SK-N-SH treated with all-trans-retinoic acid at 6 μM for 48 hours (cell line): Measurements from ENCODE around the gene IL17RD.

ENCODE experiments used
- ARNTL ChIP-seq: fragments of 450-650 bp; formaldehyde crosslinking; IDR thresholded peaks from 2 replicates; pipeline ENCODE4 v1.5.0; 2020; ENCODE audit warnings: low read depth, mild to moderate bottlenecking, moderate library complexity, borderline replicate concordance
- BACH2 ChIP-seq: fragments of 250-450 bp; sonication (Bioruptor Pico); IDR thresholded peaks from 2 replicates; pipeline ENCODE4 v1.9.0; 2021; ENCODE audit warnings: mild to moderate bottlenecking, borderline replicate concordance
- ISL1 ChIP-seq: fragments of 250-450 bp; sonication (Bioruptor Pico); IDR thresholded peaks from 2 replicates; pipeline ENCODE4 v2.1.2; 2022; ENCODE audit warnings: mild to moderate bottlenecking, moderate library complexity
- PATZ1 ChIP-seq: fragments of 250-450 bp; sonication (Bioruptor Pico); IDR thresholded peaks from 2 replicates; pipeline ENCODE4 v1.8.0; 2020; ENCODE audit warnings: mild to moderate bottlenecking, moderate library complexity, borderline replicate concordance
- POU6F1 ChIP-seq: fragments of 250-450 bp; sonication (Bioruptor Pico); IDR thresholded peaks from 2 replicates; pipeline ENCODE4 v1.8.0; 2021; ENCODE audit warnings: low read depth, mild to moderate bottlenecking, moderate library complexity, borderline replicate concordance
- TCF4 ChIP-seq: fragments of 250-450 bp; sonication (Bioruptor Pico); IDR thresholded peaks from 2 replicates; pipeline ENCODE4 v1.8.0; 2021; ENCODE audit warnings: mild to moderate bottlenecking, moderate library complexity, borderline replicate concordance
- TOX ChIP-seq: fragments of 250-450 bp; sonication (Bioruptor Pico); IDR thresholded peaks from 2 replicates; pipeline ENCODE4 v1.8.0; 2021; ENCODE audit warnings: mild to moderate bottlenecking, moderate library complexity, borderline replicate concordance
- ZC3H10 ChIP-seq: fragments of 250-450 bp; sonication (Bioruptor Pico); IDR thresholded peaks from 2 replicates; pipeline ENCODE4 v1.5.1; 2021; ENCODE audit warnings: mild to moderate bottlenecking, moderate library complexity
- ZFP3 ChIP-seq: fragments of 250-450 bp; sonication (Bioruptor Pico); IDR thresholded peaks from 2 replicates; pipeline ENCODE4 v1.5.0; 2020; ENCODE audit warnings: mild to moderate bottlenecking, moderate library complexity
- ZNF70 ChIP-seq: fragments of 450-650 bp; formaldehyde crosslinking; IDR thresholded peaks from 2 replicates; pipeline ENCODE4 v1.5.0; 2020; ENCODE audit warnings: mild to moderate bottlenecking, moderate library complexity
- ZNF8 ChIP-seq: fragments of 450-650 bp; formaldehyde crosslinking; IDR thresholded peaks from 2 replicates; pipeline ENCODE4 v1.5.0; 2020; ENCODE audit warnings: mild to moderate bottlenecking, moderate library complexity

GRCh38 chr3:57079474-57079831, 85.7 kb downstream of the IL17RD start:
- TF ChIP-seq ZC3H10 (CRISPR knock-in tag) (no peak), ISL1 (no peak), BACH2 (CRISPR knock-in tag) (no peak), PATZ1 (CRISPR knock-in tag) (no peak), ZFP3 (CRISPR knock-in tag) (no peak), TOX (CRISPR knock-in tag) (no peak), ZNF70 (no peak), ZNF8 (CRISPR knock-in tag) (no peak), TCF4 (CRISPR knock-in tag) (no peak), POU6F1 (CRISPR knock-in tag) (no peak), ARNTL (CRISPR knock-in tag) (no peak)
